Omental fat pad (tissue), 4 donors: ENCODE measurements around the gene GRIP2. TPM values are rescaled to one million over a fixed set of nuclear protein-coding genes. Genes with fewer than 3 reads are reported as not detected.

ENCODE experiments used
- ATAC-seq: fragments of 150-250 bp; one replicate; pipeline ENCODE4 v1.9.1; 2016; ENCODE audit warnings: mild to moderate bottlenecking, moderate library complexity; ENCODE audit not compliant: low FRiP score
- DNase-seq: peaks from one replicate; pipeline ENCODE4 v3.0.0-alpha.2; 2019; ENCODE audit warnings: low spot score
- CTCF ChIP-seq, 3 donors: fragments of 450-650 bp; IDR thresholded peaks; one replicate each; pipeline ENCODE4 v1.5.1; 2016 to 2017; ENCODE audit warnings: antibody characterized with exemption in 3 of 3, mild to moderate bottlenecking in 3 of 3, moderate library complexity in 2 of 3
- total RNA-seq, 4 donors: library from RNA; depleted of rRNA; stranded (reverse); fragments of >200 nt; gene quantifications; one replicate each; pipeline ENCODE4 v1.1.0, GENCODE V29; 2016

GRIP2 gene
- total RNA-seq, 4 donors from 2014 or later = 0.69 to 2.6 (median 1.2) TPM

- ATAC-seq = no peak
- DNase-seq = no peak
- no peak for TF ChIP-seq CTCF (IDR thresholded peaks at IDR 0.05)
Observed at GRCh38 chr3:14450506-14450905, 89.6 kb downstream of the GRIP2 start.

GRCh38 chr3:14448756-14449727, 91.1 kb downstream of the GRIP2 start:
- no peak for TF ChIP-seq CTCF (IDR thresholded peaks at IDR 0.05)
- ATAC-seq (no peak), DNase-seq (no peak)

- DNase-seq = no peak
- no peak for ATAC-seq
- no peak for TF ChIP-seq CTCF (IDR thresholded peaks at IDR 0.05)
Observed at GRCh38 chr3:14448063-14448462, 92.1 kb downstream of the GRIP2 start.

GRCh38 chr3:14446988-14447570, 93.1 kb downstream of the GRIP2 start:
- DNase-seq = no peak
- TF ChIP-seq CTCF (IDR thresholded peaks at IDR 0.05) = no peak
- no peak for ATAC-seq

GRCh38 chr3:14445773-14446172, 94.4 kb downstream of the GRIP2 start:
- TF ChIP-seq CTCF (IDR thresholded peaks at IDR 0.05) = no peak
- no peak for ATAC-seq
- DNase-seq = no peak

GRCh38 chr3:14444380-14444779, 95.8 kb downstream of the GRIP2 start:
- TF ChIP-seq CTCF (IDR thresholded peaks at IDR 0.05) = no peak
- no peak for DNase-seq
- no peak for ATAC-seq
